Measurements from ENCODE around the gene IL15.

The IL15 gene

DNA sequence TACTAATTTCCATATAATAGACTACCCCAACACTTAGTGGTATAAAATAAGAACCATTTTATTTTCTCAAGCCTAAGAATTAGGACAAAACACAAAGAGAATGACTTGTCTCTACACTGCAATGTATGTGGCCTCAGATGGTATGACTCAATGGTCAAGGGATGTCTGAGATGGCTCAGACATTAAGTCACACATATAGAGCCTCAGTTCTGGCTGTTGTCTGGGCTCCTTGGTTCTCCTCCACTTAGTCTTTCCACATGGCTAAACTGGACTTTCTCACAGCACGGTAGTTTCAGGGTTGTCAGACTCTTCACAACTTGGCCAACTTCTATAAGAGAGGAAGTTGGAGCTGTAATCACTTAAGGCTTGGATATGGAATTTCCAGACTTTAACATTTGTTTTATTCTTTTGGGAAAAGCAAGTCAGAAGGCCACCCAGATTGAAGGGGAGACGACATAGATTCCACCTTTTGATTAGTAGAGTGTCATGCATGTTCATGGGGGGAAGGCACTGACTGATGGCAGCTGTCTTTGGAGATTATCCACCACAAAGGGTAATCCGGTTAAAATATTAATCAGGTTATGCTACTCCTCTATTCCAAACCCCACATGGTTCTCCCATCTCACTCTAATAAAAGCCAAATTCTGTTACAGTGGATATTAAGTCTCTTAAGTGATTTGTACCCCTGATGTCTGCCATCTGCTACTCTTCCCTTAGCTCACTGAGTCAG is 9.4 kb downstream of the IL15 start:
- no peak overlapping the region for H2AFZ ChIP-seq (ENCODE audit: low read length)
- peaks cover 12% of the 10 kb centered on the region for H3K4me1 ChIP-seq (ENCODE audit: insufficient read depth, low read length, poor library complexity, severe bottlenecking)
- H3K9me2 ChIP-seq (replicated peaks; ENCODE audit: low read depth, low read length), result no peaks in the 10 kb centered on the region
- H3K4me3 ChIP-seq (ENCODE audit: low read length, poor library complexity, severe bottlenecking), result no peak overlapping the region
- H3K27me3 ChIP-seq (ENCODE audit: insufficient read depth, low read length, poor library complexity, severe bottlenecking), result no peaks in the 10 kb centered on the region
- H3K9ac ChIP-seq (ENCODE audit: low read depth, low read length, poor library complexity, severe bottlenecking), result no peak overlapping the region
- no peaks in the 10 kb centered on the region for H3K9me3 ChIP-seq (ENCODE audit: insufficient read depth, low read depth, low read length)
- H4K20me1 ChIP-seq (ENCODE audit: insufficient read depth, low read length, poor library complexity, severe bottlenecking), result no peaks in the 10 kb centered on the region
- no peak overlapping the region for H3K4me2 ChIP-seq (ENCODE audit: low read depth, low read length, poor library complexity, severe bottlenecking)
- no peaks in the 10 kb centered on the region for H3K79me2 ChIP-seq (ENCODE audit: insufficient read depth, low read length)
- TF ChIP-seq, protein P1, sequence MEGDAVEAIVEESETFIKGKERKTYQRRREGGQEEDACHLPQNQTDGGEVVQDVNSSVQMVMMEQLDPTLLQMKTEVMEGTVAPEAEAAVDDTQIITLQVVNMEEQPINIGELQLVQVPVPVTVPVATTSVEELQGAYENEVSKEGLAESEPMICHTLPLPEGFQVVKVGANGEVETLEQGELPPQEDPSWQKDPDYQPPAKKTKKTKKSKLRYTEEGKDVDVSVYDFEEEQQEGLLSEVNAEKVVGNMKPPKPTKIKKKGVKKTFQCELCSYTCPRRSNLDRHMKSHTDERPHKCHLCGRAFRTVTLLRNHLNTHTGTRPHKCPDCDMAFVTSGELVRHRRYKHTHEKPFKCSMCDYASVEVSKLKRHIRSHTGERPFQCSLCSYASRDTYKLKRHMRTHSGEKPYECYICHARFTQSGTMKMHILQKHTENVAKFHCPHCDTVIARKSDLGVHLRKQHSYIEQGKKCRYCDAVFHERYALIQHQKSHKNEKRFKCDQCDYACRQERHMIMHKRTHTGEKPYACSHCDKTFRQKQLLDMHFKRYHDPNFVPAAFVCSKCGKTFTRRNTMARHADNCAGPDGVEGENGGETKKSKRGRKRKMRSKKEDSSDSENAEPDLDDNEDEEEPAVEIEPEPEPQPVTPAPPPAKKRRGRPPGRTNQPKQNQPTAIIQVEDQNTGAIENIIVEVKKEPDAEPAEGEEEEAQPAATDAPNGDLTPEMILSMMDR (conservative IDR thresholded peaks at IDR 0.05; ENCODE audit: low read length), result no peak
- no peak for TF ChIP-seq EZH2phosphoT487 (IDR thresholded peaks at IDR 0.05; ENCODE audit: borderline replicate concordance)
- H3K36me3 ChIP-seq (ENCODE audit: insufficient read depth, low read length), result no peaks in the 10 kb centered on the region
- H3F3A ChIP-seq (ENCODE audit: low read depth), result no peaks in the 10 kb centered on the region

DNA sequence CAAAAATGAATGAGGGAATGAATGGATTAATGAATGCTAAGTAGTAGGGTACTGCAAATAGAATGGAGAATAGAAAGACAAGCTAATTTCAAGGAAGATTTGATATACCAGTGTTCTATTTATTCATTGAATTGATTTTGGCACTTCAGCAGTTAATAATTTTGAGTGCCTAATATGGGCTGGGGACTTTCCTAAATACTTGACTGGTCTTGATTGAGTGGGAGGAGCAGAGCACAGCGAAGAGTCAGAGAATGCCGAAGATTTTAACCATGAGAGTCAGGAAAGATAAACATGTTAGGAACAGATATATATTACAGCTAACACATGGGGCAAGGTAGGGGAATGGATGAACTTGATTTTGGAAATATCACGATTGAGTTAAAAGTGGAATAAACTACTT is 10.6 kb downstream of the IL15 start:
- Histone ChIP-seq H3F3A (ENCODE audit: low read depth) (peaks cover 3% of the 10 kb centered on the region; the same call in 1 of the 2 replicates), H3K4me2 (ENCODE audit: low read depth, low read length, poor library complexity, severe bottlenecking) (no peak overlapping the region), H3K9me2 (replicated peaks; ENCODE audit: low read depth, low read length) (no peaks in the 10 kb centered on the region), H2AFZ (ENCODE audit: low read length) (no peak overlapping the region), H3K4me3 (ENCODE audit: low read length, poor library complexity, severe bottlenecking) (no peak overlapping the region), H3K9ac (ENCODE audit: low read depth, low read length, poor library complexity, severe bottlenecking) (no peak overlapping the region), H3K27me3 (ENCODE audit: insufficient read depth, low read length, poor library complexity, severe bottlenecking) (no peaks in the 10 kb centered on the region), H3K4me1 (ENCODE audit: insufficient read depth, low read length, poor library complexity, severe bottlenecking) (peaks cover 18% of the 10 kb centered on the region), H3K79me2 (ENCODE audit: insufficient read depth, low read length) (no peaks in the 10 kb centered on the region), H3K36me3 (ENCODE audit: insufficient read depth, low read length) (no peaks in the 10 kb centered on the region), H4K20me1 (ENCODE audit: insufficient read depth, low read length, poor library complexity, severe bottlenecking) (no peaks in the 10 kb centered on the region), H3K9me3 (ENCODE audit: insufficient read depth, low read depth, low read length) (no peaks in the 10 kb centered on the region)
- no peak for TF ChIP-seq EZH2phosphoT487 (IDR thresholded peaks at IDR 0.05; ENCODE audit: borderline replicate concordance)
- TF ChIP-seq, protein P1 (conservative IDR thresholded peaks at IDR 0.05; ENCODE audit: low read length), result no peak

DNA sequence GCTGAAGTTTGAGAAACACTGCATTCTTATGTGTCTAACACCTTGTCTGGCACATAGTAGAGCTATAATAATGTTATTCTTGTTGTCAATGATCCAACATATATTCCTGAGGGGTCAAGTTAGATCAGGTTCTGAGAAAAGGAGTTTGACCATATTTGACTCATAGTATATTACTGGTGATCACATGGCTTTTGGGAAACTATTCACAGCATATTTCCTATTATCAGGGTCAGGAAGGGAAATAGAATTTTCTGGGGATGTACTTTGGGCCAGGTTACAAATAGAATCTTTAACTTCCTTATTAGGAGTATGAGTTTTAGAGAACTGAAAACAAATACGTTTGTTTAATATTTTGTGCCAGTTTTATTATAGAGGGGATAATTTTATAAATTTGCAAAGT is 11.6 kb downstream of the IL15 start:
- no peaks in the 10 kb centered on the region for H3K9me3 ChIP-seq (ENCODE audit: insufficient read depth, low read depth, low read length)
- H3K4me2 ChIP-seq (ENCODE audit: low read depth, low read length, poor library complexity, severe bottlenecking), result no peak overlapping the region
- H3K4me1 ChIP-seq (ENCODE audit: insufficient read depth, low read length, poor library complexity, severe bottlenecking), result peaks cover 20% of the 10 kb centered on the region
- H4K20me1 ChIP-seq (ENCODE audit: insufficient read depth, low read length, poor library complexity, severe bottlenecking), result no peaks in the 10 kb centered on the region
- no peaks in the 10 kb centered on the region for H3K36me3 ChIP-seq (ENCODE audit: insufficient read depth, low read length)
- H3K4me3 ChIP-seq (ENCODE audit: low read length, poor library complexity, severe bottlenecking), result no peak overlapping the region
- TF ChIP-seq, protein P1 (conservative IDR thresholded peaks at IDR 0.05; ENCODE audit: low read length), result no peak
- TF ChIP-seq EZH2phosphoT487 (IDR thresholded peaks at IDR 0.05; ENCODE audit: borderline replicate concordance), result no peak
- no peak overlapping the region for H2AFZ ChIP-seq (ENCODE audit: low read length)
- no peaks in the 10 kb centered on the region for H3K27me3 ChIP-seq (ENCODE audit: insufficient read depth, low read length, poor library complexity, severe bottlenecking)
- H3K9me2 ChIP-seq (replicated peaks; ENCODE audit: low read depth, low read length), result no peaks in the 10 kb centered on the region
- no peak overlapping the region for H3K9ac ChIP-seq (ENCODE audit: low read depth, low read length, poor library complexity, severe bottlenecking)
- H3K79me2 ChIP-seq (ENCODE audit: insufficient read depth, low read length), result no peaks in the 10 kb centered on the region
- peaks cover 8% of the 10 kb centered on the region; the same call in 1 of the 2 replicates for H3F3A ChIP-seq (ENCODE audit: low read depth)

Measured in Loucy (cell line).